Fibroblast of peridontal ligament (primary cell): ENCODE data around the gene BNIP5.
A peak's percentile ranks its signal among the peaks of the same experiment; 100 is the strongest.
"Not testable (repeated sequence)": the region's sequence is repeated elsewhere in the genome, so short reads cannot be mapped to it uniquely, and the experiment has no call there.

ENCODE experiments used
- DNase-seq: peaks from one replicate; pipeline ENCODE4 v3.0.0-alpha.2; 2010; ENCODE audit errors: extremely low read depth

The BNIP5 gene

GRCh38 chr6:36367743-36368142 is 31.1 kb upstream of the BNIP5 start:
- no peak for DNase-seq

- DNase-seq = no peak
Measured at GRCh38 chr6:36364669-36365479, 28.2 kb upstream of the BNIP5 start.

- DNase-seq = not testable (repeated sequence)
Measured at GRCh38 chr6:36364061-36364635, 27.5 kb upstream of the BNIP5 start.

- not testable (repeated sequence) for DNase-seq
Measured at GRCh38 chr6:36363371-36363752, 26.7 kb upstream of the BNIP5 start.

GRCh38 chr6:36362551-36363370 is 26.1 kb upstream of the BNIP5 start:
- DNase-seq = no peak

- DNase-seq = no peak
Measured at GRCh38 chr6:36361071-36361470, 24.4 kb upstream of the BNIP5 start.

GRCh38 chr6:36360241-36361054 is 23.8 kb upstream of the BNIP5 start:
- DNase-seq = peak; percentile 77

- peak; percentile 23 for DNase-seq
Measured at GRCh38 chr6:36358226-36358915, 21.7 kb upstream of the BNIP5 start.

- no peak for DNase-seq
Measured at GRCh38 chr6:36357872-36358225, 21.2 kb upstream of the BNIP5 start.

GRCh38 chr6:36355819-36356218 is 19.1 kb upstream of the BNIP5 start:
- DNase-seq = no peak

- no peak for DNase-seq
Measured at GRCh38 chr6:36353411-36353915, 16.8 kb upstream of the BNIP5 start.

GRCh38 chr6:36352477-36353157 is 15.9 kb upstream of the BNIP5 start:
- no peak for DNase-seq

- peak; percentile 78 for DNase-seq
Measured at GRCh38 chr6:36350681-36351571, 14.2 kb upstream of the BNIP5 start.

- DNase-seq = no peak
Measured at GRCh38 chr6:36350082-36350481, 13.4 kb upstream of the BNIP5 start.

GRCh38 chr6:36349240-36349639 is 12.6 kb upstream of the BNIP5 start:
- DNase-seq = no peak

GRCh38 chr6:36347621-36348020 is 10.9 kb upstream of the BNIP5 start:
- DNase-seq = no peak

GRCh38 chr6:36346486-36347273 is 10.0 kb upstream of the BNIP5 start:
- DNase-seq = no peak

- DNase-seq = no peak
Measured at GRCh38 chr6:36345681-36346466, 9.2 kb upstream of the BNIP5 start.
